GM12801 (cell line): ENCODE measurements around the gene TMIE.

Experiments
- CTCF ChIP-seq: IDR thresholded peaks from one replicate; pipeline ENCODE4 v1.5.1; 2011; ENCODE audit warnings: control low read depth; ENCODE audit not compliant: insufficient read length; ENCODE audit errors: extremely low read depth

The TMIE gene

GRCh38 chr3:46661776-46662766, 39.1 kb upstream of the TMIE start:
- TF ChIP-seq CTCF: no peak

GRCh38 chr3:46662771-46663551, 38.2 kb upstream of the TMIE start:
- no peak for TF ChIP-seq CTCF

DNA sequence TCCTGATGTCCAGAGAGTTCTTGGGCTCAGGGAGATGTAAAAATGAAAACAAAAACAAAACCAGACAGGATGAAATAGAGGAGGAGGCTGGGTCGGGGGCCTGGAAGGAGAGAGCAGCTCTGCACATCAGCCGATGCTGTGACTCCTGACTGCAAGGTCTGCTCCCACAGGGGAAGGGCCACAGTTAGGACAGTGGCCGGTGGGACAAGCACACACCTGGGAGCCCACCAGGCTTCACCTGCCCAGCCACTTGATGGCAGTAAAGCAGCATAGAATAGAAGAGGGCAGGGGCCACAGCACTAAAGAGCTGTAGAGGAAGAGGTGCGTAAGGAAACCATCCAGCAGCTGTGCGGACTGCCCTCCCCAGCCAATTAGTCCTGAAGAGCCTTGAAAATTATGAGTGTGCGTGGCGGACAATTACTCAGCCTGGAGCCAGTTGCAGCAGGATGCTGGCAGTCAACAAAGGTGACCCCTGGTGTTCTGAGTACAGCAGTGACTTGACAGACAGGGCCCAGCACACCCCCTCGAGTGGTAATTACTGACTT, 37.5 kb upstream of the TMIE start:
- no peak for TF ChIP-seq CTCF

- no peak for TF ChIP-seq CTCF
These were observed 36.8 kb upstream of the TMIE start for GRCh38 chr3:46664188-46664970.

DNA sequence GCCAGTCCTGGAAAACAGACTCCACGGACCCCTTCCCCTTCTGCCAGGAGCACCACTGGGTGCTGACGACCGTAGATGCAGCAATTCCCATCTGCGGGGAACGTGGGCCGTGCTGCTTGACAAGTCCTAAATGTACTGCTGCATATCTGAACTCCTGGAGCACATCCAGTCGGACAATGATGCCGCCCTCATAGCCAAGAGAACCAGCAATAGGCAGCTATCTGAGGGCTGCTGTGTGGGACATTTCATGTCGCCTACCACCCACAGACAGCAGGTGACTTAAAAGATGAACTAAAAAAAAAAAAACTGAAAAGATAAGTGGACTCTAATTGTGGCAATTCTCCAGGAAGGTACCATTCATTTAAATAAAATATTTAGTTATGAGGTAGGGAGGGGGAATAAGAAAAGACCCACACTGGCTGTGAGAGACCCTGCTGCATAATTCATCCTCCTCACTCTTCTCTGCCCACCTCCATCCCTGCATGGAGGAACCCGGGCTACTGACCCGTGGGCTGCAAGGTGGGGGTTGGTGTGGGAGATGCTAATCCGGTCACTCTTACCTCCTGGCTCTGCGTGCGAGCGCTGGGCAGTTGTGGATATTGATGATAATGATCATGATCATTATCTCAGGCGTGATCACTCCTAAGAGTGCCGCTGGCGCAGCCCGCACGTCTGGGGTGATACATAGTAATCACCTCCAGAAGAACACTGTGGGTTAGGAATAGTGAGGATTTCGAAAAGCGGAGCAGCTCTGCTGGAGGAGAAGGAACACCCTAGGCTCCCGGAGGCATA, 36.0 kb upstream of the TMIE start:
- TF ChIP-seq CTCF: no peak

DNA sequence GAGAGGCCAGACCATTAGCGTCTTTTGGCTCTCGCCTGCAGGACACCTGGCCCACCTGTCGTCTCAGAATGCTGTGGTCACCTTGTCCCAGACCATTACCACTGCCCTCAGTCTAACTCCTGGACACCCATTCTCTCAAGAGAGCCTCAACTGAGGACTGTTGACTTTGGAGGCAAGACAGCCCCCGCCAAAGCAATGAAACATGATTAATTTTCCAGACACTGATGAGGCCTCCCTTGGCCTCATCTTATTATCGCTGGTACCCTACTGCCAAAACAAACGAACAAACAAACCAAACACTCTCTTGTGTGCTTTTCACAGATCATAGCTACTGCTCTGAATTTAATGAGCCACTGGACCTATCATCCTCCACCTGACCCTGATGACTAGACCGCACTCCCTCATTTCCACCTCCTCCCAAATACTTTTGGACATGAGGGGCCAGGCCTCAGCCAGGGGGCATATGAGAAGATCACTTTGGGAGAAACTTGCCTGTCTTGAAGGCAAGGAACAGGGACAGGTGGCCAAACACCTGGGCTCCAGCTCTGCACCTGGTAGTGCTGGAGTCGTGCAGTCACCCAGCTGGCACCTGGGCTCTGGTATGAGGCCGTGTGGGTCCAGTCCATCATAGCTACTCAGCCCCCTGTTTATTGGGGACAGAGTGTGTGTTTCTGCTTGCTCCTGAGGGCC, 35.3 kb upstream of the TMIE start:
- no peak for TF ChIP-seq CTCF
